T-helper 1 cell treated with Interleukin-12 subunit alpha and Interleukin-12 subunit beta and Interleukin-4 antibody, amounts not matched to agents 30 ng/mL and 1 ng/mL, for 36 hours (primary cell): ENCODE data around the gene MSH5. TPM values are rescaled to one million over a fixed set of nuclear protein-coding genes. Genes with fewer than 3 reads are reported as not detected.

ENCODE experiments used
- intact Hi-C: fragments of 100-400 bp; cut with micrococcal nuclease; formaldehyde crosslinking; loops from one replicate; pipeline ENCODE4 v1.15.1; 2024
- total RNA-seq: library from RNA; stranded (reverse); gene quantifications from 2 replicates; pipeline ENCODE4 v1.2.3, GENCODE V29; 2022

Gene MSH5
- total RNA-seq, 1 donor from 2014 or later, result 47.8 TPM

DNA sequence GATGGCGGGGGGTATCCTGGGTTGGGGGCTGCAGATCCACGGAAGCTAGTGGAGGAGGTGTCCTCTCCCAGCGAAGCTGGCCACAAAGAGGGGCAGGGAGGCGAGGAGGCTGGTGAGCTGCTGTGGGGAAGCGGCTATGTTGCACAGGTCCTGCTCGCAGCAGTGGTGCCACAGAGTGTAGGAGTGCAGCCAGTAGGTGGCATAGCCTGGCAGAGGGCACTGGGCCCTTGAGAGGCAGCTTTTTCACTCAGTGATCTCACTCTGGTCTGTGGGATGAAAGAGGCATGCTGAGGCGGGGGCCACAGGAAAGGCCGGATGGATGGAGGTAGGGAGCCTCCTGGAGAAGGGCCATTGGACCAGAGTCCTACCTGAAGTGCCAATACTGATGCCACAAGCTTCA is 27.5 kb upstream of the MSH5 start:
- intact Hi-C loops, result no loop called here

GRCh38 chr6:31713465-31713864 is 26.3 kb upstream of the MSH5 start:
- intact Hi-C loops, result no loop called here

DNA sequence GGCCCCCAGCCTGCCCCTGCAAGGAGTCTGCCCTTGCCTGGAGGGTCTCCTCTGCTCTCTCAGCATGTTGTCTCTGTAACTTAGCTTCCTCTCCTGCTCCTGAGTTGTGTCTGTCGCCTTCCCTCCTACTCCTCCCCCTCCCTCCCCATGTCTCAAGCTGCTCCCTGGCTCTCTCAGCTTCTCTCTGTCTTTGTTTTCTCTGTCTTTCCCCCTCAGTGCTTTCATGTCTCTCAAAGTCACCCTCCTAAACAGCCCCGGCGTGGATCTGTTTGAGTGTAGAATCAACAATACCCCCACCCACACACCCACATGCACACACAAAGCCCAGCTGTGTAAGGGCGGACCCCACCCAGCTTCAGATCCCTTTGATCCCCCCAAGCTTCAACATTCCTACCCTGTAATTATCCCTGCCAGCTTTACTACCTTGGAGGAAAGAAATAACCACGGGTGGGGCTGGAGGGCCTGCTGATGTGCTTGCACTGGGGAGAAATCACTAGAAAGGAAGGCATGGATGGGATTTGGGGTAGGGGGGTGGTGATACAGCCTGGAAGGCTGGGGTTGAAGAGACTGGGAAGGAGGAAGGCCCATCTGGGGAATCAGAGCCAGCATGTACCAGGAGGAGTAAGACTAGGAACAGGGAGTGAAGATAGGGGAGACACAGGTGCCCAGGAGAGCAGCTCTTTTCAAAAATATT is 25.7 kb upstream of the MSH5 start:
- intact Hi-C loops, result no loop called here

DNA sequence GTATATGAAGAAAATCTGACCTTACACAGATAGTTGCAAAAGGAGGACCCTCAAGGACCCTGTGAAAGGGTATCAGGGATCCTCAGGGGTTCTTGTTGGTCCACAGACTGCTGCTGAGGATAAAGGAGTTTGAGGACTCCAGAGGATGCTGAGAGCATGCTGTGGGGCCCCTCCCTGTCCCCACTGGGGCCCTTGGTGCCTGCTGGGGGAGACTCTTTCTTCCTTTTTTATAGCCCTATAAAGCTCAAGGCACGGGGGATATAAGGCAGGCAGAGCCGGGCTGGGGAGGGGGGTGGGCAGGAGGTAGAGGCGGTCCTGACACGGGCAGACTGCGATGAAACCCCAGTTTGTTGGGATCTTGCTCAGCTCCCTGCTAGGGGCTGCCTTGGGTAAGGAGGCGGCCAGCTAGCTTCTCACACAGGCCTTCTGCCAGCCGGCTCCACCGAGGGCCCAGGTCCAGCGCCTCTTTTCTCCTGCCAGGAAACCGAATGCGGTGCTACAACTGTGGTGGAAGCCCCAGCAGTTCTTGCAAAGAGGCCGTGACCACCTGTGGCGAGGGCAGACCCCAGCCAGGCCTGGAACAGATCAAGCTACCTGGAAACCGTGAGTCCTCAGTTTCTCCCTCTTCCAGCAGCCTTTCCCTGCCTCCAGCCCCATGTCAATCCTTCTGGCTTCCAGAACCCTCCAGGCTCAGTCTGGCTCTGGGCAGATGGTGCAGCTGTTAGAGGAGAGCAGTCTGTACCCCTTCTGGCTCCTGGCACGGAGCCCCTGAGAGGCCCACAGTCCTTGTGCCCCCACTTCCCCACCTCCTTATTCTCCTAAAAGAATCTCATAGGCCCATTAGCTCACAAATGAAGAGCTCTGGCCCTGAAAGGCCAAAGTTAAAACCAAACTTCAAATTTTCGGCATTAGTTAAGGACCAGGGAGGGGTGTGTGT is 24.5 kb upstream of the MSH5 start, which contains the start of gene LY6G6D:
LY6G6D (plus strand) TSS at position 327 of the 937 bp plus-strand sequence; CDS start at position 335, 8 bp downstream.
- intact Hi-C loops, result no loop called here

DNA sequence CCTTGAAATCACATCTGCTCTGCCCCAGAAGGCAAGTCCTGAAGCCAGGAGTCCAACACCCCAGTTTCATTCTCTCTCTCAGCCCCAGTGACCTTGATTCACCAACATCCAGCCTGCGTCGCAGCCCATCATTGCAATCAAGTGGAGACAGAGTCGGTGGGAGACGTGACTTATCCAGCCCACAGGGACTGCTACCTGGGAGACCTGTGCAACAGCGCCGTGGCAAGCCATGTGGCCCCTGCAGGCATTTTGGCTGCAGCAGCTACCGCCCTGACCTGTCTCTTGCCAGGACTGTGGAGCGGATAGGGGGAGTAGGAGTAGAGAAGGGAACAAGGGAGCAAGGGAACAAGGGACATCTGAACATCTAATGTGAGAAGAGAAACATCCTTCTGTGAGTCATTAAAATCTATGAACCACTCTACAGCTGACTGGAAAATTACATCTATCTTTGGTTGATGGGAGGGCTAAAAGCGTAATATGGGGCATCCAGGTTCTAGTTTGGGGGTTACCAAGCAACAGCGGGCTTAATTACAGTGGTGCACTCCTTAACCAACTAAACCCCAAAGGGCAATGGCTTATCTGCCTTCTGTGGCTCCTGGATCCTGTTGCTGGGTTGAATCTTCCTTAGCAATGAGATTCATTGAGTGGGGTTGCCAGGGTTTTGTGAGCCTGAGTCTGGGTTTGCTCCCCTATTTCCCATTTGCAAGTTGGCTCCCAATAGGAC is 22.1 kb upstream of the MSH5 start:
- intact Hi-C loops, result no loop called here

DNA sequence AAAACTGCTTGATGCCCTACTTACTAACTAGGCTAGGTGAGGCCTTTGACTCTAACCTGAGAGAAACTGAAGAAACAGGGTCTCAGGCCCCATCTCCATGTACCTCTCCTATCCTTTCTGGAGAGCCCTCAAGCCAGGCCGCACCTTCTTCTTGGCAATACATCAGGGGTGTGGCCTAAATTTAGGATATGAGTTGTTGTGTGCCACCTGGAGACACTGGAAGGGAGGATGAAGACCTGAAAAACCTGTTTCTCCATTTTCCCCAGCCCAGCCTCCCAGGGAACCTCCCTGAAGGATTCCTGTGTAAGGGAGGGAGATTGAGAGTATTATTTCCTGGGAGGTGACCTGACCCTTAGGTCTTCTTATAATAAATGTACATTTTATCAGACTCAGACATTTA is 21.5 kb upstream of the MSH5 start:
- intact Hi-C loops, result no loop called here

DNA sequence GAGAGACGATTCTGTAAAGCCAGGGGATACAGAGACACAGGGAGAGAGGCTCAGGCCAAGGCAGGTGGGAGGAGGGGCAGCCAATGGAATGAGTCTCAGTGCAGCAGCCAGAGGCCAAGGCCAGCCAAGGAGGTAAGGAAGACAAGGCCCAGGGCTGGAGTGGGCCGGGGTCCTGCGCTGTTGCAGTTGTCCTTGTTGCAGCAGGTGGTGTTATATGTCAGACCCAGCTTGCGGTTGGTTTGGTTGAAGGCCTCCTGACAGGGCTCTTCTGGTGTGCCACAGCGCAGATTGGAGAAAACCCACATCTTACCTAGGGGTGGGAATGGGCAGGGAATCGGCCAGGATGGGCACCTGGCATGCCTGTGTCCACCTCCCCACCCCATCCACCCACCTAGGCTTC is 20.8 kb upstream of the MSH5 start:
- intact Hi-C loops, result no loop called here

GRCh38 chr6:31720196-31720770 is 19.5 kb upstream of the MSH5 start:
- intact Hi-C loops, result no loop called here

- intact Hi-C loops, result no loop called here
Observed at GRCh38 chr6:31721351-31722020, 18.3 kb upstream of the MSH5 start, which contains the start of gene LY6G6C. LY6G6C (minus strand) TSS chr6:31721746; CDS start chr6:31721679, 67 bp downstream.

DNA sequence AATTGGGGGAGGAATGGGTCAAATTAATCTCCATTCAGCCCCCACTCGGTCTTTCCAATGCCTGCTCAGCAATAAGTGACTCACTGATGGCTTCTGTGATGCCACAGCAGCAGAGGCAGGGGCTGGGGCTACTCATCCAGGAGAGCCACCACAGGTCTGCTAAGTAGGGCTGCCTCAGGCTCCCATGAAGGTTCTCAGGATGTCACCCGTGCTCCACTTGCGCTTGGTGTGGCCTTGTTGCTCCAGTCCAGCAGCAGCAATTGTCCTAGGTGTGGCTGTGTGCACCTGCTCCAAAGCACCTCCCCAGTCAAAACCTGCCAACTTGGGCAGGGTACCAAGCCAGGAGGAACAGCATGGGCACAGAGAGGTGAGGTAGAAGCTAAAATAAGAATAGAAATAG is 17.6 kb upstream of the MSH5 start:
- intact Hi-C loops, result no loop called here

- intact Hi-C loops, result no loop called here
Observed at GRCh38 chr6:31723245-31723979, 16.4 kb upstream of the MSH5 start, which contains the start of gene MPIG6B. MPIG6B (plus strand) TSS chr6:31723373; CDS start chr6:31723384, 11 bp downstream.

- intact Hi-C loops, result no loop called here
Observed at GRCh38 chr6:31723980-31724691, 15.7 kb upstream of the MSH5 start.

DNA sequence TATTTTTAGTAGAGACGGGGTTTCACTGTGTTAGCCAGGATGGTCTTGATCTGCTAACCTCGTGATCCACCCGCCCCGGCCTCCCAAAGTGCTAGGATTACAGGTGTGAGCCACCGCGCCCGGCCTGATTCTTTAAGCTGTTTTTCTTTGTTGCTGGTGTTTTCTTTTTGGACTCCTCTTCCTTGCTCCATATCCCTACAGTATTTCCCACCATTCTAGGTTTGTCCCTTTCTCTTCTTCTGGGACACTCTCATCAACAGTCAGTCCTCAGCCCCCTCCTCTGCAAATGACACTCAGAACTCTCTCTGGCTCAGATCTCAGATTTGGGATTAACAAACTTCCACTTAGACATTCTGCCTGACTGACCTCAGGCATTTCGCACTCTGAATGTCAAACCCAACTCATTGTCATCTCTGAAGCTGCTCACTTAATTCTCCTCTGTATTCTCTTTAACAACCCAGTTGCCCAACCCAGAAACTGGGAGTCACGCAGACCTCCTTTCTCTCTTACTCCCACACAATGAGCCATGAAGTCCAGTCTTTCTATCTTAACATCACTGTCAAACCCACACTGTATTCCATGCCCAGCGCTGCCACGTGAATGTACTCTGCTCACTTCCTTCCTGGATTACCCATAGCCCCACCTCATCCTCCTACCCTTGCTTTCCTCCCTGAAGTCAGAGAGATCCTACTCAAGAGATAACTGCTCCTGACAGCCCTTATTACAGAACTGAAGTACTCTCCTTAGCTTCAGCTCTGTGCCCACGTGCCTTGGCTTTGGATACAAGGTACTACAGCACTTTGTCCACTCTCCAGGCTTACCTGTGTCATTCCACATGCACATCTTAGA is 14.1 kb upstream of the MSH5 start:
- intact Hi-C loops, result no loop called here

DNA sequence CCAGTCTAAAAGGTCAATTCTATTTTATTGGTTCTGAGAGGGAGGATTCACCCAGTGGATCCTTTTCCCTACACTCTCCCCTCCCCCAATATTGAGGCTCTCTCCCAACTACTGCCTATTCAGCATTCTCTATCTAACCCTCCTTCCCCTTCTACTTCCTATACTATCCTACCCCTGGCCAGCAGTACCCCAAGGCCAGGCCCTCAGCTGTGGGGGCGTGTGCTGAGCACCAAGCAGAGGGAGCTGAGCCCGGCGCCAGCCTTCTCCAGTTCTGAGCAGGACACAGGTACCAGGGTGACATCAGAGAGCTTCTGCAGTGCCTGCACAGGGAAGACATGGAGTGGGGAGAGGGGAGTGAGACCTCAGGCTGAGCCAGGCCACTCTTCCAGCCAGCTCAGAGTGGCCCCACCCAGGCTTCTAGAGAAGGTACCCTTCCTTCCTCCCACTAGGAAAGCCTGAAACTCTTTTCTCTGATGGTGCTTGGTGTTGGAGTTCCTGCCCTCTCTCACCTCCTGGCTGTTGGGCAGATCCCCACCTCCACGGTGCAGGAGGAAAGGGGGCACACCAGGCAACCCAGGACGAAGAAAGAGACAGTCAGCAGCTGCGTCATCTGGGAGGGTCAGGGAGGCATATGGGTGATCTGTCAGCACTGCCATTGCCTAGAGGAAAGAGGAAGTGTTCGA is 12.6 kb upstream of the MSH5 start:
- intact Hi-C loops, result no loop called here

DNA sequence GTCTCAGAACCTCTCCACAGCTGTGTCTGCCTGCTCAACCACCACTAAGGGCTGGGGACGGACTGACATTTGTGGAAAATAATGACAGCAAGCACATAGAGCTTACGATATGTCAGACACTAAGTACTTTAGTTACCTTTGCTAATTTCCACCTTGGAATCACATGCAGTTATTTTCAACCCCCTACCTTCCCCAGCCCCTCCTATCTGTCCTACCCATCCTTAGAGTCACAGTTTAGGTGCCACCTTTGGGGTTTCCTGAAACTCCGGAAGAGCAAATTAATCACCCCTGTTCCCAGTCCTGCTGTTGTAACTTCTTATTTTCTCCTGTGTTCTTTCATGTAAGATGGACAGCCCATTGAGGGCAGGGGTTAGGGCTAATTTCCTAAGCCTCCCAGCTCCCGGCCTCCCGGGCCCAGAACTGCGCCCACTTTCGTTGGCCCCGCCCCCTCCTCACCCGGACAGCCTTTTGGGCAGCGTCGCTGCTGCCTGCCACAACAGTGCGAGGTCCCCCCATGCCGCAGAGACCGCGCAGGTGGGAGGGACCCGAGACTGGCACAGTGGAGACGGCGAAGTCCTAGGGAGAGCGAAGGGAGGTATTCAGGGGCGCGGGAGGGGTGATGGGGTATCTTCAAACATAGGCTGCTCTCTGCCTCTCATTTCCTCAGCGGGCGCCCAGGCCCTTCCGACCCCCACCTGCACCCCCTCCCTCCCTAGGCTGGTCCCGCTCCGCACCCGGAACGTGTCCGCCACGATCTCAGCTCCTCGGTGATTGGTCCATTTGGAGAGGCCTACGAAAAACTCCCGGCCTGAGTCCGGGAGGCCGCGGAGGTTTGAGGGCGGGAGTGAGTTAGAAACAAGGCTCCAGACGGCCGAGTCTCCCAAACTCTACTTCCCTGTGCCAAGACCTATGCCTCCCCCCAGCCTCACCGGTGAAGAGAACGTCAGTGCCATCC is 11.8 kb upstream of the MSH5 start:
- intact Hi-C loops, result no loop called here

- intact Hi-C loops, result loop anchor here (1.0 kb wide), 5 partner anchors 9 to 98 kb away; partner anchors contain the start of genes ABHD16A and HSPA1B
Observed at GRCh38 chr6:31728767-31729514, 10.9 kb upstream of the MSH5 start, which contains the start of gene DDAH2. DDAH2 (minus strand) TSS chr6:31729299; CDS start chr6:31729161, 138 bp downstream.
